MM.1S (cell line): ENCODE data around the gene PHC1.

Experiments
- DNase-seq: peaks from one replicate; pipeline ENCODE4 v3.0.0-alpha.2; 2015
- H2AFZ ChIP-seq: fragments of 300-600 bp; sonication (generic); 2 replicates; pipeline ENCODE4 v1.6.0; 2016; ENCODE audit warnings: antibody characterized with exemption, low read length
- H3F3A ChIP-seq: fragments of 300-600 bp; sonication (generic); 2 replicates; pipeline ENCODE4 v1.6.1; 2016; ENCODE audit warnings: mild to moderate bottlenecking, antibody characterized with exemption, low read length, moderate library complexity, mixed read lengths; ENCODE audit not compliant: insufficient read depth
- H3K27ac ChIP-seq: fragments of 300-600 bp; sonication (generic); 2 replicates; pipeline ENCODE4 v1.5.1; 2016; ENCODE audit warnings: mild to moderate bottlenecking, low read length
- H3K27me3 ChIP-seq: fragments of 300-600 bp; sonication (generic); replicated peaks from 2 replicates; pipeline ENCODE4 v1.6.0; 2016; ENCODE audit warnings: low read length; ENCODE audit not compliant: insufficient read depth
- H3K36me3 ChIP-seq: fragments of 300-600 bp; sonication (generic); replicated peaks from 2 replicates; pipeline ENCODE4 v1.6.1; 2016; ENCODE audit warnings: mild to moderate bottlenecking, low read length, mixed read lengths; ENCODE audit not compliant: insufficient read depth
- H3K4me1 ChIP-seq: fragments of 300-600 bp; sonication (generic); 2 replicates; pipeline ENCODE4 v1.6.1; 2016; ENCODE audit warnings: low read length, mixed read lengths
- H3K4me2 ChIP-seq: fragments of 300-600 bp; sonication (generic); 2 replicates; pipeline ENCODE4 v1.6.0; 2016; ENCODE audit warnings: low read depth, low read length
- H3K4me3 ChIP-seq: fragments of 300-600 bp; sonication (generic); 2 replicates; pipeline ENCODE4 v1.5.1; 2016; ENCODE audit warnings: low read length, mixed read lengths
- H3K79me2 ChIP-seq: fragments of 300-600 bp; sonication (generic); 2 replicates; pipeline ENCODE4 v1.6.1; 2016; ENCODE audit warnings: mixed run types, low read length, mixed read lengths
- H3K9ac ChIP-seq: fragments of 300-600 bp; sonication (generic); 2 replicates; pipeline ENCODE4 v1.6.1; 2016; ENCODE audit warnings: low read length, mixed read lengths
- H3K9me2 ChIP-seq: fragments of 300-600 bp; sonication (generic); replicated peaks from 2 replicates; pipeline ENCODE4 v1.6.1; 2016; ENCODE audit warnings: mild to moderate bottlenecking, low read length, mixed read lengths; ENCODE audit not compliant: insufficient read depth
- H3K9me3 ChIP-seq: fragments of 300-600 bp; sonication (generic); replicated peaks from 2 replicates; pipeline ENCODE4 v1.6.1; 2016; ENCODE audit warnings: mild to moderate bottlenecking, low read length, mixed read lengths; ENCODE audit not compliant: insufficient read depth
- H4K20me1 ChIP-seq: fragments of 300-600 bp; sonication (generic); 2 replicates; pipeline ENCODE4 v1.6.1; 2016; ENCODE audit warnings: mild to moderate bottlenecking, low read length, moderate library complexity, mixed read lengths; ENCODE audit not compliant: insufficient read depth
- CTCF ChIP-seq: fragments of 300-600 bp; sonication (generic); IDR thresholded peaks from 2 replicates; pipeline ENCODE4 v1.5.1; 2016; ENCODE audit warnings: antibody characterized with exemption, low read length, mixed read lengths
- EZH2 ChIP-seq: fragments of 300-600 bp; sonication (generic); optimal IDR thresholded peaks from 2 replicates; pipeline ENCODE3; 2017; ENCODE audit warnings: low read depth, mild to moderate bottlenecking, antibody characterized with exemption, low read length, mixed read lengths
- EZH2phosphoT487 ChIP-seq: fragments of 300-600 bp; sonication (generic); IDR thresholded peaks from 2 replicates; pipeline ENCODE4 v1.6.1; 2018; ENCODE audit warnings: antibody characterized with exemption, low read length

Gene PHC1

GRCh38 chr12:8905546-8905945 is 8.8 kb upstream of the PHC1 start:
- no peaks in the 10 kb centered on the region for H3K9me3 ChIP-seq
- H3K9ac ChIP-seq = no peak overlapping the region

GRCh38 chr12:8906266-8907180 is 7.8 kb upstream of the PHC1 start:
- Histone ChIP-seq H3K4me3 (no peak overlapping the region), H3K79me2 (no peaks in the 10 kb centered on the region), H3K9me2 (no peaks in the 10 kb centered on the region), H3K9ac (no peak overlapping the region), H3K9me3 (no peaks in the 10 kb centered on the region), H4K20me1 (no peaks in the 10 kb centered on the region), H3K27me3 (no peaks in the 10 kb centered on the region), H3K4me1 (no peaks in the 10 kb centered on the region), H3K27ac (no peak overlapping the region), H2AFZ (no peak overlapping the region), H3K36me3 (no peaks in the 10 kb centered on the region), H3K4me2 (no peak overlapping the region), H3F3A (no peaks in the 10 kb centered on the region)
- no peak for DNase-seq
- no peak for TF ChIP-seq EZH2
- no peak for TF ChIP-seq EZH2phosphoT487
- TF ChIP-seq CTCF = no peak

More at GRCh38 chr12:8905546-8905945, 8.8 kb upstream of the PHC1 start:
- no peak overlapping the region for H2AFZ ChIP-seq
- DNase-seq = no peak
- no peaks in the 10 kb centered on the region for H3K4me1 ChIP-seq
- no peak overlapping the region for H3K4me3 ChIP-seq
- no peaks in the 10 kb centered on the region for H3K9me2 ChIP-seq
- H4K20me1 ChIP-seq = no peaks in the 10 kb centered on the region
- H3K27me3 ChIP-seq = no peaks in the 10 kb centered on the region
- no peaks in the 10 kb centered on the region for H3K36me3 ChIP-seq
- H3K4me2 ChIP-seq = no peak overlapping the region
- no peaks in the 10 kb centered on the region for H3K79me2 ChIP-seq
- H3K27ac ChIP-seq = no peak overlapping the region
- no peaks in the 10 kb centered on the region for H3F3A ChIP-seq
- no peak for TF ChIP-seq CTCF
- TF ChIP-seq EZH2 = no peak
- TF ChIP-seq EZH2phosphoT487 = no peak

GRCh38 chr12:8907513-8907912 is 6.8 kb upstream of the PHC1 start:
- no peak for DNase-seq
- TF ChIP-seq CTCF (no peak), EZH2phosphoT487 (no peak)
- H3K36me3 ChIP-seq = no peaks in the 10 kb centered on the region
- H2AFZ ChIP-seq = no peak overlapping the region
- no peak overlapping the region for H3K9ac ChIP-seq
- H3F3A ChIP-seq = no peaks in the 10 kb centered on the region
- H3K79me2 ChIP-seq = no peaks in the 10 kb centered on the region
- no peaks in the 10 kb centered on the region for H3K27me3 ChIP-seq
- no peaks in the 10 kb centered on the region for H3K9me3 ChIP-seq
- no peaks in the 10 kb centered on the region for H3K9me2 ChIP-seq
- no peaks in the 10 kb centered on the region for H3K4me1 ChIP-seq
- H3K4me2 ChIP-seq = no peak overlapping the region
- H3K27ac ChIP-seq = no peak overlapping the region
- no peaks in the 10 kb centered on the region for H4K20me1 ChIP-seq
- no peak overlapping the region for H3K4me3 ChIP-seq
